Measurements from ENCODE around the gene SFI1. TPM values are rescaled to one million over a fixed set of nuclear protein-coding genes. Genes with fewer than 3 reads are reported as not detected.
"Not testable (repeated sequence)": the region's sequence is repeated elsewhere in the genome, so short reads cannot be mapped to it uniquely, and the experiment has no call there.

The SFI1 gene
- total RNA-seq, 2 experiments from 2014 or later, result 281 to 291 TPM

- Histone ChIP-seq H3K27ac (ENCODE audit: low read depth in 1 of 2, low read length in 2 of 2) (no peak overlapping the region), H3K27me3 (ENCODE audit: control insufficient read depth in 1 of 2, insufficient read depth in 2 of 2, low read length in 2 of 2) (no peaks in the 10 kb centered on the region), H3K36me3 (ENCODE audit: insufficient read depth, low read length) (peaks cover 17% of the 10 kb centered on the region), H3K9me3 (ENCODE audit: control insufficient read depth in 1 of 2, insufficient read depth in 1 of 2, low read length in 2 of 2) (no peaks in the 10 kb centered on the region), H3K4me1 (ENCODE audit: insufficient read depth, low read length) (peaks cover 7% of the 10 kb centered on the region), H3K4me3 (ENCODE audit: low read length) (no peak overlapping the region)
- ChIA-PET CTCF (interaction anchor here (1.6 kb wide), 1 partner anchor 11 kb away, joined by 4 read pairs; no protein-coding TSS in a partner anchor), POLR2A (no interaction called here)
- H3K4me1 Mint-ChIP-seq (ENCODE audit: low read depth), result peaks cover 29% of the 10 kb centered on the region
- intact Hi-C loops (cut with DNase I, micrococcal nuclease), result no loop called here
- DNase-seq (no peak), ATAC-seq (ENCODE audit: poor library complexity) (no peak)
- no peaks in the 10 kb centered on the region for H3K27me3 Mint-ChIP-seq
- TF ChIP-seq CTCF (IDR thresholded peaks at IDR 0.05), result no peak
- H3K9me3 Mint-ChIP-seq, result no peaks in the 10 kb centered on the region
- no peak overlapping the region for H3K27ac Mint-ChIP-seq
- H3K4me3 Mint-ChIP-seq, result no peak overlapping the region
- H3K36me3 Mint-ChIP-seq (ENCODE audit: low read depth), result peaks cover 26% of the 10 kb centered on the region
These were observed 158.1 kb downstream of the SFI1 start for GRCh38 chr22:31654408-31654807.

- no peak for ATAC-seq (ENCODE audit: poor library complexity)
- no peak overlapping the region for H3K27ac ChIP-seq (ENCODE audit: low read depth in 1 of 2, low read length in 2 of 2)
- no peak overlapping the region for H3K27ac Mint-ChIP-seq
- peaks cover 6% of the 10 kb centered on the region for H3K36me3 ChIP-seq (ENCODE audit: insufficient read depth, low read length)
- no peak overlapping the region for H3K4me3 Mint-ChIP-seq
- intact Hi-C loops (cut with DNase I, micrococcal nuclease), result no loop called here
- no peaks in the 10 kb centered on the region for H3K27me3 Mint-ChIP-seq
- H3K4me1 ChIP-seq (ENCODE audit: insufficient read depth, low read length), result peaks cover 29% of the 10 kb centered on the region
- H3K9me3 Mint-ChIP-seq, result no peaks in the 10 kb centered on the region
- no peaks in the 10 kb centered on the region for H3K9me3 ChIP-seq (ENCODE audit: control insufficient read depth in 1 of 2, insufficient read depth in 1 of 2, low read length in 2 of 2)
- ChIA-PET CTCF (interaction anchor here (0.6 kb wide), 1 partner anchor 307 kb away, joined by 4 read pairs; no protein-coding TSS in a partner anchor), POLR2A (interaction anchor here (1.0 to 1.8 kb wide), 2 partner anchors 17 to 299 kb away, joined by 3 to 7 read pairs; no protein-coding TSS in a partner anchor)
- H3K4me3 ChIP-seq (ENCODE audit: low read length), result no peak overlapping the region
- no peaks in the 10 kb centered on the region for H3K27me3 ChIP-seq (ENCODE audit: control insufficient read depth in 1 of 2, insufficient read depth in 2 of 2, low read length in 2 of 2)
- no peak for DNase-seq
- H3K4me1 Mint-ChIP-seq (ENCODE audit: low read depth), result peaks cover 37% of the 10 kb centered on the region
- no peak for TF ChIP-seq CTCF (IDR thresholded peaks at IDR 0.05)
- H3K36me3 Mint-ChIP-seq (ENCODE audit: low read depth), result peaks cover 27% of the 10 kb centered on the region
These were observed 162.9 kb downstream of the SFI1 start for GRCh38 chr22:31659246-31659645.

- Mint-ChIP-seq H3K36me3 (ENCODE audit: low read depth) (peaks cover 24% of the 10 kb centered on the region), H3K27ac (peak overlapping the region; percentile 98), H3K4me1 (ENCODE audit: low read depth) (peaks cover 38% of the 10 kb centered on the region), H3K4me3 (peak overlapping the region; percentile 99)
- DNase-seq, result peak in 4 of 14 experiments; percentile 12 to 42 (median 30)
- H3K27me3 ChIP-seq (ENCODE audit: control insufficient read depth in 1 of 2, insufficient read depth in 2 of 2, low read length in 2 of 2); H3K36me3 ChIP-seq (ENCODE audit: insufficient read depth, low read length); H3K27ac ChIP-seq (ENCODE audit: low read depth in 1 of 2, low read length in 2 of 2); H3K27me3 Mint-ChIP-seq; H3K9me3 Mint-ChIP-seq; H3K9me3 ChIP-seq (ENCODE audit: control insufficient read depth in 1 of 2, insufficient read depth in 1 of 2, low read length in 2 of 2); ATAC-seq (ENCODE audit: poor library complexity): not testable (repeated sequence)
- peak overlapping the region; percentile 95 for H3K4me3 ChIP-seq (ENCODE audit: low read length)
- H3K4me1 ChIP-seq (ENCODE audit: insufficient read depth, low read length), result peaks cover 29% of the 10 kb centered on the region
- POLR2A ChIA-PET, result interaction anchor here (1.6 to 2.6 kb wide), 5 partner anchors 16 to 310 kb away, joined by 6 to 75 read pairs (median 19); partner anchors contain the start of gene DEPDC5
- CTCF ChIA-PET, result interaction anchor here (2.5 kb wide), 1 partner anchor 16 kb away, joined by 7 read pairs; no protein-coding TSS in a partner anchor
- intact Hi-C loops (cut with DNase I, micrococcal nuclease), result loop anchor here (5.0 to 10.0 kb wide), 4 partner anchors 311 to 814 kb away; partner anchors contain the start of genes FBXO7 (in 2 of the 2), RFPL2 (in 1 of the 2) and RTCB (in 1 of the 2)
These were observed 164.6 kb downstream of the SFI1 start for GRCh38 chr22:31660860-31661341.

All from CD4-positive, alpha-beta T cell (primary cell).